Gastroesophageal sphincter (tissue), 4 donors: ENCODE measurements around the gene PTCRA. TPM values are rescaled to one million over a fixed set of nuclear protein-coding genes. Genes with fewer than 3 reads are reported as not detected.

Experiments
- ATAC-seq: fragments of 150-250 bp; one replicate; pipeline ENCODE4 v1.9.1; 2016; ENCODE audit warnings: mild to moderate bottlenecking, moderate library complexity
- H3K27ac ChIP-seq, 4 donors: fragments of 200-600 bp; sonication (generic) in 3 of 4; 1 replicate in 3 of 4; 2 replicates in 1 of 4; pipeline ENCODE4 v1.5.1; 2016 to 2019
- H3K27me3 ChIP-seq: fragments of 200-600 bp; sonication (generic); one replicate; pipeline ENCODE4 v1.5.1; 2019
- H3K36me3 ChIP-seq, 2 donors: fragments of 200-600 bp; sonication (generic); one replicate each; pipeline ENCODE4 v1.5.1; 2019; ENCODE audit warnings: control low read depth in 1 of 2
- H3K4me1 ChIP-seq, 3 donors: fragments of 200-600 bp; sonication (generic); 1 replicate in 2 of 3; 2 replicates in 1 of 3; pipeline ENCODE4 v1.5.1; 2016 to 2019; ENCODE audit warnings: control low read depth in 2 of 3
- H3K4me3 ChIP-seq, 2 donors: fragments of 200-600 bp; sonication (generic); one replicate each; pipeline ENCODE4 v1.5.1; 2019; ENCODE audit warnings: mild to moderate bottlenecking in 1 of 2, moderate library complexity in 1 of 2
- H3K9me3 ChIP-seq, 3 donors: fragments of 200-600 bp; sonication (generic); one replicate each; pipeline ENCODE4 v1.5.1; 2017 to 2019; ENCODE audit warnings: control low read depth in 2 of 3
- EP300 ChIP-seq: sonication (generic); formaldehyde crosslinking; IDR thresholded peaks from one replicate; pipeline ENCODE4 v1.6.1; 2017; ENCODE audit warnings: antibody characterized with exemption, mild to moderate bottlenecking
- POLR2A ChIP-seq, 2 donors: fragments of 450-650 bp; IDR thresholded peaks; one replicate each; pipeline ENCODE4 v1.6.1; 2017; ENCODE audit warnings: antibody characterized with exemption in 2 of 2, mild to moderate bottlenecking in 2 of 2, moderate library complexity in 1 of 2
- POLR2AphosphoS5 ChIP-seq: sonication (generic); formaldehyde crosslinking; IDR thresholded peaks from one replicate; pipeline ENCODE4 v1.6.1; 2017; ENCODE audit warnings: antibody characterized with exemption
- WGBS, 2 donors: methylation state at CpG; one replicate each; pipeline ENCODE4 v1.1.5; 2018; ENCODE audit warnings: low coverage in 1 of 2; 5-methylcytosine and 5-hydroxymethylcytosine counted together
- total RNA-seq, 4 donors: library from RNA; depleted of rRNA; stranded (reverse); fragments of >200 nt; gene quantifications; one replicate each; pipeline ENCODE4 v1.1.0, GENCODE V29; 2016
- TF ChIP-seq, protein P1 (sequence below), 4 experiments: fragments of 200-600 bp in 2 of 4; fragments of 450-650 bp in 2 of 4; sonication (generic) in 1 of 4; IDR thresholded peaks; one replicate each; pipeline ENCODE4 v1.5.1; 2017 to 2019; ENCODE audit warnings: antibody characterized with exemption in 4 of 4, mild to moderate bottlenecking in 2 of 4, moderate library complexity in 2 of 4

Gene PTCRA
- total RNA-seq, 4 donors from 2014 or later, result not detected

DNA sequence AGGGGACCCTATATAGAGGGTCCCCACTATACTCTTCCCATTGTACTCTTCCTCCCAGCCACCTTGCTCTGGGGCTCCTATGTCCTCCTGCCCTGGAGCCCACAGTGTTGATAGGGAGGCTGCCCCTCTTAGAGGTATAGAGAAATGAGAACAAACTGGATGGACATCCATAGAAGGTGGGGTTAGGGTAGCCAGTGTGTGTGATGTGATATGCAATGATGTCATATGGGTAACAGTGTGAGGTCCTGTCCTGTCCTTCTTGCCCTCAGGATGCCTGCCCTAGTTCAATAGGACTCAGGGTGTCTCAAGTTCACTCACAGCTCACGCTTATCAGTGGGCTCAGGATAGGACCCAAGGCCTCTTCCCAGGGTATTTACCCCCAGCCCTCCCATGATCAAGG lies 435 bp downstream of the PTCRA start:
- Histone ChIP-seq H3K4me1 (peaks cover 0 to 7% (median 5%) of the 10 kb centered on the region in 3 donors), H3K27ac (no peak overlapping the region), H3K9me3 (no peaks in the 10 kb centered on the region), H3K36me3 (no peaks in the 10 kb centered on the region), H3K27me3 (peaks cover 48% of the 10 kb centered on the region), H3K4me3 (no peak overlapping the region)
- whole genome bisulfite sequencing, 2 donors, result 100% methylated on average over 1 of the region's 1 CpG; no CpG with 5 or more reads in 1 of the 2 donors
- TF ChIP-seq, protein P1, sequence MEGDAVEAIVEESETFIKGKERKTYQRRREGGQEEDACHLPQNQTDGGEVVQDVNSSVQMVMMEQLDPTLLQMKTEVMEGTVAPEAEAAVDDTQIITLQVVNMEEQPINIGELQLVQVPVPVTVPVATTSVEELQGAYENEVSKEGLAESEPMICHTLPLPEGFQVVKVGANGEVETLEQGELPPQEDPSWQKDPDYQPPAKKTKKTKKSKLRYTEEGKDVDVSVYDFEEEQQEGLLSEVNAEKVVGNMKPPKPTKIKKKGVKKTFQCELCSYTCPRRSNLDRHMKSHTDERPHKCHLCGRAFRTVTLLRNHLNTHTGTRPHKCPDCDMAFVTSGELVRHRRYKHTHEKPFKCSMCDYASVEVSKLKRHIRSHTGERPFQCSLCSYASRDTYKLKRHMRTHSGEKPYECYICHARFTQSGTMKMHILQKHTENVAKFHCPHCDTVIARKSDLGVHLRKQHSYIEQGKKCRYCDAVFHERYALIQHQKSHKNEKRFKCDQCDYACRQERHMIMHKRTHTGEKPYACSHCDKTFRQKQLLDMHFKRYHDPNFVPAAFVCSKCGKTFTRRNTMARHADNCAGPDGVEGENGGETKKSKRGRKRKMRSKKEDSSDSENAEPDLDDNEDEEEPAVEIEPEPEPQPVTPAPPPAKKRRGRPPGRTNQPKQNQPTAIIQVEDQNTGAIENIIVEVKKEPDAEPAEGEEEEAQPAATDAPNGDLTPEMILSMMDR (IDR thresholded peaks at IDR 0.05), result no peak
- TF ChIP-seq EP300 (no peak), POLR2A (IDR thresholded peaks at IDR 0.05) (no peak), POLR2AphosphoS5 (no peak)
- no peak for ATAC-seq

DNA sequence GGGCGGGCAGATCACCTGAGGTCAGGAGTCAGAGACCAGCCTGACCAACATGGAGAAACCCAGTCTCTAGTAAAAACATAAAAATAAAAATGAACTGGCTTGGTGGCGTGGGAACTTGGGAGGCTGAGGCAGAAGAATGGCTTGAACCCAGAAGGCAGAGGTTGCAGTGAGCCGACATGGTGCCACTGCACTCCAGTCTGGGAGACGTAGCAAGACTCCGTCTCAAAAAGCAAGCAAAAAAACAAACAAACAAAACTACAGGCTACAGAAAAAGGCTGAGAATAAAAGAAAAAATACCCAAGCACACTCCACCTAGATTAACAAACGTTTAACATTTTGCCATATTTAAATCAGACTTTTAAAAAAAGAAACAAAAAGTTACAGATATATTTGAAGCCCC lies 5.9 kb downstream of the PTCRA start:
- ATAC-seq, result no peak
- H3K27me3 ChIP-seq, result peaks cover 33% of the 10 kb centered on the region
- H3K4me1 ChIP-seq, result no peaks in the 10 kb centered on the region
- no peak overlapping the region for H3K4me3 ChIP-seq
- H3K9me3 ChIP-seq, result no peaks in the 10 kb centered on the region
- no peaks in the 10 kb centered on the region for H3K36me3 ChIP-seq
- 58 to 82% methylated on average over 6 of the region's 6 CpGs for WGBS, 2 donors
- no peak overlapping the region for H3K27ac ChIP-seq
- TF ChIP-seq POLR2AphosphoS5, result no peak
- TF ChIP-seq EP300, result no peak
- TF ChIP-seq, protein P1 (IDR thresholded peaks at IDR 0.05), result no peak
- TF ChIP-seq POLR2A (IDR thresholded peaks at IDR 0.05), result no peak

DNA sequence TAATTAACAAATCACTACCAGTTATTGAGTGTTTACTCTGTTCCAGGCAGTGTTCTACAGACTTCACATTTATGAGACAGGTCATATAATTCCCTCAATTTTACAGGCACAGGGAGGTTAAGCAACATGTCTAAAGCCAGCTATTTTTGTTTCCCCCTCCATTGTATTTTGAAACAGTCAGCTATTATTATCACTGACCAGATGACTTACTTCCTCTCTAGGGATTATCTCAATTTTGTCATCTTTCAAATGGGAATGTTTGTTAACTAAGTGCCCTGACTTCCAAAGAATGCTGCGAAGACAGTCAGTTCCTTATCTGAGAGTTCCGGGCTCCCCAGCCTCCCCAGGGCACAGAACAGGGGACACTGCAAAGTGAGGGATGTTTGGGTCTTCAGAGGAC lies 7.8 kb downstream of the PTCRA start:
- no peak overlapping the region for H3K4me3 ChIP-seq
- H3K27me3 ChIP-seq, result peaks cover 33% of the 10 kb centered on the region
- no peaks in the 10 kb centered on the region for H3K36me3 ChIP-seq
- TF ChIP-seq, protein P1 (IDR thresholded peaks at IDR 0.05), result no peak
- TF ChIP-seq POLR2AphosphoS5 (no peak), EP300 (no peak), POLR2A (IDR thresholded peaks at IDR 0.05) (no peak)
- no peaks in the 10 kb centered on the region for H3K9me3 ChIP-seq
- peak; percentile 24 for ATAC-seq
- no peak overlapping the region for H3K27ac ChIP-seq
- H3K4me1 ChIP-seq, result peaks cover 0 to 11% (median 0%) of the 10 kb centered on the region in 3 donors
- WGBS, 2 donors, result no CpG with 5 or more reads among the region's 2 CpGs

DNA sequence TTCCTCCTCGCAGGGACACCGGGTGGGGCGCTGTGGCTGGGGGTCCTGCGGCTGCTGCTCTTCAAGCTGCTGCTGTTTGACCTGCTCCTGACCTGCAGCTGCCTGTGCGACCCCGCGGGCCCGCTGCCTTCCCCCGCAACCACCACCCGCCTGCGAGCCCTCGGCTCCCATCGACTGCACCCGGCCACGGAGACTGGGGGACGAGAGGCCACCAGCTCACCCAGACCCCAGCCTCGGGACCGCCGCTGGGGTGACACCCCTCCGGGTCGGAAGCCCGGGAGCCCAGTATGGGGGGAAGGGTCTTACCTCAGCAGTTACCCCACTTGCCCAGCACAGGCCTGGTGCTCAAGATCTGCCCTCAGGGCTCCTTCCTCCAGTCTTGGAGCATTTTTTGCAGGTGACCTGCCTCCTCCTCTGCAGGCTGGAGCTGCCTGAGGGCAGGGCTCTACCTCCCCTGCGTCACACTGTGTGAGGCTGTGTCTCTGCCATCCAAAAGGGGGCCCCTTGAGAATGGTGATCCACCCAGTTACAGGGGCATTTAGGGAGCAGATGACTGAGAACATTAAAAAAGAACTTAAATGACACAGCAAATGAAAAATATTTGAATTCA lies 9.5 kb downstream of the PTCRA start:
- Histone ChIP-seq H3K27ac (no peak overlapping the region), H3K4me1 (peaks cover 0 to 18% (median under 1%) of the 10 kb centered on the region in 3 donors), H3K4me3 (no peak overlapping the region), H3K36me3 (no peaks in the 10 kb centered on the region), H3K27me3 (peaks cover 33% of the 10 kb centered on the region), H3K9me3 (no peaks in the 10 kb centered on the region)
- no peak for ATAC-seq
- WGBS, 2 donors, result no CpG with 5 or more reads among the region's 23 CpGs
- TF ChIP-seq, protein P1 (IDR thresholded peaks at IDR 0.05), result no peak
- TF ChIP-seq POLR2AphosphoS5 (no peak), POLR2A (IDR thresholded peaks at IDR 0.05) (no peak), EP300 (no peak)
